ENCODE results near the gene CLEC3A.
A peak's percentile ranks its signal among the peaks of the same experiment; 100 is the strongest.
"Not testable (repeated sequence)": the region's sequence is repeated elsewhere in the genome, so short reads cannot be mapped to it uniquely, and the experiment has no call there.

Gene CLEC3A

GRCh38 chr16:78022347-78023060 is at the start of gene CLEC3A:
Gene CLEC3A, plus strand, starts transcription at chr16:78022548. Its CDS starts 79 bp downstream, at chr16:78022627.
- DNase-seq (ENCODE audit: low read depth, low spot score), result no peak

GRCh38 chr16:77974883-77975282 is 47.5 kb upstream of the CLEC3A start:
- no peak for DNase-seq (ENCODE audit: low read depth, low spot score)

- no peak for DNase-seq (ENCODE audit: low read depth, low spot score)
These were observed 46.4 kb upstream of the CLEC3A start for GRCh38 chr16:77975942-77976341.

GRCh38 chr16:77977339-77977738 is 45.0 kb upstream of the CLEC3A start:
- no peak for DNase-seq (ENCODE audit: low read depth, low spot score)

- no peak for DNase-seq (ENCODE audit: low read depth, low spot score)
These were observed 37.2 kb upstream of the CLEC3A start for GRCh38 chr16:77985111-77985510.

- DNase-seq (ENCODE audit: low read depth, low spot score), result no peak
These were observed 36.2 kb upstream of the CLEC3A start for GRCh38 chr16:77986011-77986740.

- no peak for DNase-seq (ENCODE audit: low read depth, low spot score)
These were observed 34.5 kb upstream of the CLEC3A start for GRCh38 chr16:77987810-77988209.

- no peak for DNase-seq (ENCODE audit: low read depth, low spot score)
These were observed 32.5 kb upstream of the CLEC3A start for GRCh38 chr16:77989846-77990245.

GRCh38 chr16:77991701-77992100 is 30.6 kb upstream of the CLEC3A start:
- no peak for DNase-seq (ENCODE audit: low read depth, low spot score)

GRCh38 chr16:77992381-77992780 is 30.0 kb upstream of the CLEC3A start:
- not testable (repeated sequence) for DNase-seq (ENCODE audit: low read depth, low spot score)

- DNase-seq (ENCODE audit: low read depth, low spot score), result no peak
These were observed 29.0 kb upstream of the CLEC3A start for GRCh38 chr16:77993111-77993985.

GRCh38 chr16:77995843-77996455 is 26.4 kb upstream of the CLEC3A start:
- DNase-seq (ENCODE audit: low read depth, low spot score), result no peak

GRCh38 chr16:77998350-77999023 is 23.9 kb upstream of the CLEC3A start:
- no peak for DNase-seq (ENCODE audit: low read depth, low spot score)

GRCh38 chr16:78001451-78002025 is 20.8 kb upstream of the CLEC3A start:
- no peak for DNase-seq (ENCODE audit: low read depth, low spot score)

GRCh38 chr16:78002915-78003538 is 19.3 kb upstream of the CLEC3A start:
- DNase-seq (ENCODE audit: low read depth, low spot score), result peak; percentile 33

- DNase-seq (ENCODE audit: low read depth, low spot score), result no peak
These were observed 17.8 kb upstream of the CLEC3A start for GRCh38 chr16:78004517-78004916.

- no peak for DNase-seq (ENCODE audit: low read depth, low spot score)
These were observed 16.5 kb upstream of the CLEC3A start for GRCh38 chr16:78005881-78006280.

GRCh38 chr16:78007121-78007520 is 15.2 kb upstream of the CLEC3A start:
- DNase-seq (ENCODE audit: low read depth, low spot score), result no peak

- no peak for DNase-seq (ENCODE audit: low read depth, low spot score)
These were observed 1.8 kb downstream of the CLEC3A start for GRCh38 chr16:78024159-78024558.

GRCh38 chr16:78025631-78026030 is 3.3 kb downstream of the CLEC3A start:
- no peak for DNase-seq (ENCODE audit: low read depth, low spot score)
